Measurements from ENCODE around the gene CLSTN2. TPM values are rescaled to one million over a fixed set of nuclear protein-coding genes. Genes with fewer than 3 reads are reported as not detected.

CLSTN2 gene
- total and polyA plus RNA-seq, 2 of the 8 experiments (the other 6 are each of a cell fraction or from before 2014, with no cell fraction given), result 0.39 to 0.52 TPM

- no peak overlapping the region for H3K14ac ChIP-seq (ENCODE audit: insufficient read length)
- H3K4me2 ChIP-seq (ENCODE audit: insufficient read depth in 1 of 2, low read depth in 2 of 2, low read length in 2 of 2), result no peak overlapping the region
- H4K20me1 ChIP-seq (replicated peaks in 1 of 2; ENCODE audit: control insufficient read depth in 1 of 2, insufficient read depth in 2 of 2, low read length in 2 of 2), result no peaks in the 10 kb centered on the region
- no peak overlapping the region for H3K23ac ChIP-seq (ENCODE audit: insufficient read length)
- H3K79me1 ChIP-seq (ENCODE audit: low read depth, low read length), result no peaks in the 10 kb centered on the region
- POLR2A ChIA-PET (ENCODE audit: partially characterized antibody), result no interaction called here
- peaks cover 3% of the 10 kb centered on the region; the same call in 1 of the 2 replicates for H3K23me2 ChIP-seq (ENCODE audit: low read depth, low read length)
- no peak overlapping the region for H3K18ac ChIP-seq (ENCODE audit: extremely low read depth, low read length)
- 96% methylated on average over 1 of the region's 1 CpG; no CpG with 5 or more reads in 1 of the 2 experiments for WGBS, 2 experiments (ENCODE audit: extremely low coverage in 1 of 2, insufficient coverage in 1 of 2, insufficient read length in 1 of 2, insufficient replicate concordance in 2 of 2, low coverage in 1 of 2, low lambda C conversion rate in 2 of 2, missing lambda C conversion rate in 1 of 2)
- H4K91ac ChIP-seq (replicated peaks; ENCODE audit: insufficient read length, low read length), result no peak overlapping the region
- no peak overlapping the region for H3K56ac ChIP-seq (replicated peaks; ENCODE audit: insufficient read length, low read depth, low read length)
- no peaks in the 10 kb centered on the region for H3K27me3 ChIP-seq (replicated peaks in 1 of 4; ENCODE audit: control insufficient read depth in 3 of 4, extremely low read depth in 1 of 4, insufficient read depth in 3 of 4, low read length in 3 of 4)
- H3K36me3 ChIP-seq (ENCODE audit: control insufficient read depth in 2 of 4, insufficient read depth in 4 of 4, low read length in 3 of 4), result no peaks in the 10 kb centered on the region
- no peak overlapping the region for H3K4me3 ChIP-seq (ENCODE audit: extremely low read depth in 1 of 4, insufficient read depth in 2 of 4, low read depth in 3 of 4, low read length in 4 of 4)
- H4K8ac ChIP-seq (ENCODE audit: extremely low read depth, insufficient read depth, low read length), result no peak overlapping the region
- no peak overlapping the region for H2AFZ ChIP-seq (ENCODE audit: low read length)
- no peak overlapping the region for H2BK120ac ChIP-seq (replicated peaks; ENCODE audit: low read depth, low read length)
- CTCF ChIA-PET (ENCODE audit: partially characterized antibody), result interaction anchor here (1.0 to 1.5 kb wide), 3 partner anchors 9 to 17 kb away, joined by 3 to 6 read pairs (median 3); no protein-coding TSS in a partner anchor
- no peak overlapping the region for H4K5ac ChIP-seq (ENCODE audit: insufficient read length, low read depth, low read length)
- FAIRE-seq (no peak), DNase-seq (ENCODE audit: low read depth in 1 of 2, low spot score in 2 of 2) (no peak)
- H3K9me3 ChIP-seq (ENCODE audit: insufficient read depth in 2 of 2, low read depth in 1 of 2, low read length in 1 of 2), result peaks cover 22% of the 10 kb centered on the region in 2 experiments
- no peak overlapping the region for H2AK5ac ChIP-seq (ENCODE audit: low read depth, low read length)
- no peaks in the 10 kb centered on the region for H3K79me2 ChIP-seq (ENCODE audit: control insufficient read depth in 1 of 2, insufficient read depth in 2 of 2, low read length in 2 of 2)
- no peaks in the 10 kb centered on the region for H3K4me1 ChIP-seq (replicated peaks in 1 of 4; ENCODE audit: control insufficient read depth in 3 of 4, insufficient read depth in 4 of 4, low read length in 3 of 4)
- no peak overlapping the region for H2BK5ac ChIP-seq (ENCODE audit: low read depth, low read length)
- H3K4ac ChIP-seq (replicated peaks; ENCODE audit: insufficient read length, low read depth, low read length), result no peak overlapping the region
- H2BK20ac ChIP-seq (ENCODE audit: low read length), result no peak overlapping the region
- H2BK15ac ChIP-seq (ENCODE audit: low read length), result no peak overlapping the region
- no peak overlapping the region for H3K9ac ChIP-seq (replicated peaks in 1 of 4; ENCODE audit: extremely low read depth in 1 of 4, low read depth in 3 of 4, low read length in 3 of 4)
- H2BK12ac ChIP-seq (ENCODE audit: low read depth, low read length), result no peak overlapping the region
- no peak overlapping the region for H3K27ac ChIP-seq (ENCODE audit: low read depth, low read length)
Measured at GRCh38 chr3:140086642-140087041, 151.7 kb downstream of the CLSTN2 start.

Measured in H1 (cell line).